Measurements from ENCODE around the gene CAGE1. TPM values are rescaled to one million over a fixed set of nuclear protein-coding genes. Genes with fewer than 3 reads are reported as not detected.

Gene CAGE1
- total RNA-seq, 2 donors from 2014 or later = not detected

GRCh38 chr6:7432391-7433120, 43.0 kb upstream of the CAGE1 start:
- H3K27ac ChIP-seq = no peak overlapping the region
- no peaks in the 10 kb centered on the region for H3K9me3 ChIP-seq
- no peak overlapping the region for H3K4me3 ChIP-seq
- H3K36me3 ChIP-seq = no peaks in the 10 kb centered on the region
- no peak overlapping the region for H3K9ac ChIP-seq (ENCODE audit: low read depth in 2 of 2, low read length in 2 of 2)
- no peak for DNase-seq
- no peaks in the 10 kb centered on the region for H3K4me1 ChIP-seq
- no peaks in the 10 kb centered on the region for H3K27me3 ChIP-seq
- TF ChIP-seq, protein P1, sequence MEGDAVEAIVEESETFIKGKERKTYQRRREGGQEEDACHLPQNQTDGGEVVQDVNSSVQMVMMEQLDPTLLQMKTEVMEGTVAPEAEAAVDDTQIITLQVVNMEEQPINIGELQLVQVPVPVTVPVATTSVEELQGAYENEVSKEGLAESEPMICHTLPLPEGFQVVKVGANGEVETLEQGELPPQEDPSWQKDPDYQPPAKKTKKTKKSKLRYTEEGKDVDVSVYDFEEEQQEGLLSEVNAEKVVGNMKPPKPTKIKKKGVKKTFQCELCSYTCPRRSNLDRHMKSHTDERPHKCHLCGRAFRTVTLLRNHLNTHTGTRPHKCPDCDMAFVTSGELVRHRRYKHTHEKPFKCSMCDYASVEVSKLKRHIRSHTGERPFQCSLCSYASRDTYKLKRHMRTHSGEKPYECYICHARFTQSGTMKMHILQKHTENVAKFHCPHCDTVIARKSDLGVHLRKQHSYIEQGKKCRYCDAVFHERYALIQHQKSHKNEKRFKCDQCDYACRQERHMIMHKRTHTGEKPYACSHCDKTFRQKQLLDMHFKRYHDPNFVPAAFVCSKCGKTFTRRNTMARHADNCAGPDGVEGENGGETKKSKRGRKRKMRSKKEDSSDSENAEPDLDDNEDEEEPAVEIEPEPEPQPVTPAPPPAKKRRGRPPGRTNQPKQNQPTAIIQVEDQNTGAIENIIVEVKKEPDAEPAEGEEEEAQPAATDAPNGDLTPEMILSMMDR (IDR thresholded peaks at IDR 0.05) = no peak
- intact Hi-C loops (cut with DNase I) = no loop called here

GRCh38 chr6:7431674-7432390, 42.3 kb upstream of the CAGE1 start:
- no peaks in the 10 kb centered on the region for H3K4me1 ChIP-seq
- DNase-seq = no peak
- no peaks in the 10 kb centered on the region for H3K36me3 ChIP-seq
- H3K27ac ChIP-seq = no peak overlapping the region
- H3K9ac ChIP-seq (ENCODE audit: low read depth in 2 of 2, low read length in 2 of 2) = no peak overlapping the region
- no peak overlapping the region for H3K4me3 ChIP-seq
- intact Hi-C loops (cut with DNase I) = no loop called here
- H3K27me3 ChIP-seq = no peaks in the 10 kb centered on the region
- TF ChIP-seq, protein P1 (IDR thresholded peaks at IDR 0.05) = no peak
- no peaks in the 10 kb centered on the region for H3K9me3 ChIP-seq

DNA sequence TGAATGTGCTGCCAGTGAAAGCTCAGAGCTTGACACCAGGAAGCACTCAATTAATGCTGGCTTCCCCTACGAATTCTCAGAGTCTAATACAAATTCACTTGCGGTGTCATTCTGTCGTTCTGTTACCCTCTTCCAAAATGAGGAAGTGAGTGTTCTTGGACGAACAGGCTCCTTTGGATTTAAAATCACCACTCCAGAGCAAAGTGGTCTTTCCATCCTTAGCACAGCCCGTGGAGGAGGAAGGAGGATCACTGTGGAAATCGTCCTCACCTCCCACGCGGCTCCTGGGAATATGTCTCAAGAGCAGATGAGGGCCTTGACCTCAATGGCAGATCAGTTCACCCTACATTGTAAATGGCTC, 41.8 kb upstream of the CAGE1 start:
- Histone ChIP-seq H3K9ac (ENCODE audit: low read depth in 2 of 2, low read length in 2 of 2) (no peak overlapping the region), H3K4me1 (no peaks in the 10 kb centered on the region), H3K4me3 (no peak overlapping the region), H3K9me3 (no peaks in the 10 kb centered on the region), H3K36me3 (no peaks in the 10 kb centered on the region), H3K27me3 (no peaks in the 10 kb centered on the region), H3K27ac (no peak overlapping the region)
- TF ChIP-seq, protein P1 (IDR thresholded peaks at IDR 0.05) = no peak
- no peak for DNase-seq
- intact Hi-C loops (cut with DNase I) = no loop called here

DNA sequence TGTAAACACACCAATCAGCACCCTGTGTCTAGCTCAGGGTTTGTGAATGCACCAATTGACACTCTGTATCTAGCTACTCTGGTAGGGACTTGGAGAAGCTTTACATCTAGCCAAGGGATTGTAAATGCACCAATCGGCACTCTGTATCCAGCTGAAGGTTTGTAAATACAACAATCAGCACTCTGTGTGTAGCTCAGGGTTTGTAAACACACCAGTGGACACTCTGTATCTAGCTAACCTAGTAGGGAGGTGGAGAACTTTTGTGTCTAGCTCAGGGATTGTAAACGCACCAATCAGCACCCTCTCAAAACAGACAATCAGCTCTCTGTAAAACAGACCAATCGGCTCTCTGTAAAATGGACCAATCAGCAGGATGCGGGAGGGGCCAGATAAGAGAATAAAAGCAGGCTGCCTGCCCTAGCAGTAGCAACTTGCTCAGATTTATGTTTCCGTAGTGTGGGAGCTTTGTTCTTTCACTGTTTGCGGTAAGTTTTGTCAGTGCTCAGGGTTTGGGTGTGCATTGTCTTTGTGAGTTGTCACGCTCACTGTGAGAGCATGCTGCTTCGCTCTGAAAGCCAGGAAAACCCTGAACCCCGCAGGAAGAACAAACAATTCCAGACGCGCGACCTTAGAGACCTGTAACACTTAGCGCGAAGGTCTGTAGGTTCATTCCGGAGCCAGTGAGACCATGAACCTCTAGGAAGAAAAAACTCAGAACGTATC, 37.1 kb upstream of the CAGE1 start:
- Histone ChIP-seq H3K36me3 (no peaks in the 10 kb centered on the region), H3K27me3 (no peaks in the 10 kb centered on the region), H3K27ac (no peak overlapping the region), H3K4me3 (no peak overlapping the region), H3K4me1 (no peaks in the 10 kb centered on the region), H3K9me3 (no peaks in the 10 kb centered on the region), H3K9ac (ENCODE audit: low read depth in 2 of 2, low read length in 2 of 2) (no peak overlapping the region)
- no peak for DNase-seq
- TF ChIP-seq, protein P1 (IDR thresholded peaks at IDR 0.05) = no peak
- intact Hi-C loops (cut with DNase I) = no loop called here

DNA sequence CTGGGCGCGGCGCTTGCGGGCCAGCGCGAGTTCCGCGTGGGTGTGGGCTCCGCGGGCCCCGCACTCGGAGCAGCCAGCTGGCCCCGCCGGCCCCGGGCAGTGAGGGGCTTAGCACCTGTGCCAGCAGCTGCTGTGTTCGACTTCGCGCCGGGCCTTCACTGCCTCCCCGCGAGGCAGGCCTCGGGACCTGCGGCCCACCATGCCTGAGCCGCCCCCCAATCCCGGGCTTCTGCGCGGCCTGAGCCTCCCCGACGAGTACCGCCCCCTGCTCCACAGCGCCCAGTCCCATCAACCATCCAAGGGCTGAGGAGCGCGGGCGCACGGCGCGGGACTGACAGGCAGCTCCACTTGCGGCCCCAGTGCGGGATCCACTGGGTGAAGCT, 36.3 kb upstream of the CAGE1 start:
- Histone ChIP-seq H3K27ac (no peak overlapping the region), H3K4me1 (no peaks in the 10 kb centered on the region), H3K27me3 (no peaks in the 10 kb centered on the region), H3K9ac (ENCODE audit: low read depth in 2 of 2, low read length in 2 of 2) (no peak overlapping the region), H3K9me3 (no peaks in the 10 kb centered on the region), H3K4me3 (no peak overlapping the region), H3K36me3 (no peaks in the 10 kb centered on the region)
- TF ChIP-seq, protein P1 (IDR thresholded peaks at IDR 0.05) = no peak
- no peak for DNase-seq
- intact Hi-C loops (cut with DNase I) = no loop called here
